Loucy (cell line): ENCODE data around the gene P3H1.

Experiments used
- H2AFZ ChIP-seq: fragments of 200-600 bp; sonication (generic); 2 replicates; pipeline ENCODE4 v1.6.0; 2016; ENCODE audit warnings: antibody characterized with exemption, mild to moderate bottlenecking, low read length, moderate library complexity
- H3F3A ChIP-seq: fragments of 200-600 bp; 2 replicates; pipeline ENCODE4 v1.6.0; 2016; ENCODE audit warnings: antibody characterized with exemption, low read depth, mild to moderate bottlenecking
- H3K27me3 ChIP-seq: fragments of 200-600 bp; sonication (generic); 2 replicates; pipeline ENCODE4 v1.6.1; 2014; ENCODE audit warnings: low read length, mild to moderate bottlenecking; ENCODE audit not compliant: insufficient read depth, poor library complexity, severe bottlenecking
- H3K36me3 ChIP-seq: fragments of 200-600 bp; sonication (generic); 2 replicates; pipeline ENCODE4 v1.6.1; 2016; ENCODE audit warnings: low read length; ENCODE audit not compliant: insufficient read depth
- H3K4me1 ChIP-seq: fragments of 200-600 bp; sonication (generic); 2 replicates; pipeline ENCODE4 v1.5.1; 2014; ENCODE audit warnings: low read length, mild to moderate bottlenecking; ENCODE audit not compliant: insufficient read depth, poor library complexity, severe bottlenecking
- H3K4me2 ChIP-seq: fragments of 200-600 bp; sonication (generic); 2 replicates; pipeline ENCODE4 v1.6.0; 2014; ENCODE audit warnings: antibody characterized with exemption, low read length, low read depth, mild to moderate bottlenecking; ENCODE audit not compliant: poor library complexity, severe bottlenecking
- H3K4me3 ChIP-seq: fragments of 200-600 bp; sonication (generic); 2 replicates; pipeline ENCODE4 v1.5.1; 2014; ENCODE audit warnings: low read length, mild to moderate bottlenecking, mixed read lengths; ENCODE audit not compliant: poor library complexity, severe bottlenecking
- H3K79me2 ChIP-seq: fragments of 200-600 bp; sonication (generic); 2 replicates; pipeline ENCODE4 v1.6.1; 2014; ENCODE audit warnings: low read length; ENCODE audit not compliant: insufficient read depth
- H3K9ac ChIP-seq: fragments of 200-600 bp; sonication (generic); 2 replicates; pipeline ENCODE4 v1.6.0; 2014; ENCODE audit warnings: mild to moderate bottlenecking, low read depth, low read length, moderate library complexity; ENCODE audit not compliant: poor library complexity, severe bottlenecking
- H3K9me2 ChIP-seq: fragments of 200-600 bp; sonication (generic); replicated peaks from 2 replicates; pipeline ENCODE4 v1.6.1; 2016; ENCODE audit warnings: low read depth, low read length, mixed read lengths
- H3K9me3 ChIP-seq: fragments of 200-600 bp; sonication (generic); 2 replicates; pipeline ENCODE4 v1.6.1; 2014; ENCODE audit warnings: mild to moderate bottlenecking, antibody characterized with exemption, low read length, low read depth; ENCODE audit not compliant: insufficient read depth
- H4K20me1 ChIP-seq: fragments of 200-600 bp; sonication (generic); 2 replicates; pipeline ENCODE4 v1.6.0; 2014; ENCODE audit warnings: antibody characterized with exemption, low read length, mild to moderate bottlenecking; ENCODE audit not compliant: insufficient read depth, poor library complexity, severe bottlenecking
- CTCF ChIP-seq: fragments of 200-600 bp; sonication (generic); conservative IDR thresholded peaks from 2 replicates; pipeline ENCODE4 v1.5.1; 2014; ENCODE audit warnings: mild to moderate bottlenecking, antibody characterized with exemption, low read length
- EZH2phosphoT487 ChIP-seq: fragments of 200-600 bp; IDR thresholded peaks from 2 replicates; pipeline ENCODE4 v1.6.1; 2018; ENCODE audit warnings: antibody characterized with exemption, mild to moderate bottlenecking, moderate library complexity, borderline replicate concordance

The P3H1 gene

GRCh38 chr1:42703888-42704464 lies 62.9 kb downstream of the P3H1 start:
- Histone ChIP-seq H3K79me2 (peaks cover 16% of the 10 kb centered on the region; the same call in 1 of the 2 replicates), H3F3A (0 out of 2 replicates have a peak, but pooled peaks cover 2% of the 10 kb centered on the region), H3K36me3 (peaks cover 93% of the 10 kb centered on the region)

DNA sequence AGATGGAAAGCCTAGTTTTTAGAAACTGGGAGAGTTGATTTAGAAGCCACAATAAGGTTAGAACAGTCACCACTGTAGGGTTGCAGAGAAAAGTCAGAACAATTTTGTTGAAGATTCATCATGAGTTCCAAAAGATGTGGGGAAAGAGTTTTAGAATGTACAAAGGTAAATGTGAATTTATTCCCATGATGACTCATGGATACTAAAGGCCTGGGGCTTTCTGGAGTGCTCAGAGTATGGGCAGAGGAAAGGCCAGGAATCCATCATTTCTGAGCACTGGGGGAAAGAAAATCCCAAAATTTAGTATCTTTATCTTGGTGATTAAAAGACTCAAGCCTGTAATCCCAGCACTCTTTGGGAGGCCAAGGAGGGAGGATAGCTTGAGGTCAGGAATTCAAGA lies 66.8 kb downstream of the P3H1 start:
- no peaks in the 10 kb centered on the region for H3K9me2 ChIP-seq
- H4K20me1 ChIP-seq: peaks cover 75% of the 10 kb centered on the region
- H3K27me3 ChIP-seq: no peaks in the 10 kb centered on the region
- H3K4me2 ChIP-seq: no peak overlapping the region
- no peaks in the 10 kb centered on the region for H3K4me1 ChIP-seq
- H3F3A ChIP-seq: 0 out of 2 replicates have a peak, but pooled peaks cover 2% of the 10 kb centered on the region
- no peak overlapping the region for H3K4me3 ChIP-seq
- peaks cover 50% of the 10 kb centered on the region for H3K79me2 ChIP-seq
- H3K9me3 ChIP-seq: no peaks in the 10 kb centered on the region
- H2AFZ ChIP-seq: no peak overlapping the region
- peaks cover 99% of the 10 kb centered on the region for H3K36me3 ChIP-seq
- TF ChIP-seq CTCF (no peak), EZH2phosphoT487 (no peak)
- no peak overlapping the region for H3K9ac ChIP-seq

More at GRCh38 chr1:42703888-42704464, 62.9 kb downstream of the P3H1 start:
- TF ChIP-seq EZH2phosphoT487 (no peak), CTCF (no peak)
- no peaks in the 10 kb centered on the region for H3K27me3 ChIP-seq
- H3K9me2 ChIP-seq: no peaks in the 10 kb centered on the region
- H3K9me3 ChIP-seq: no peaks in the 10 kb centered on the region
- peaks cover 39% of the 10 kb centered on the region for H4K20me1 ChIP-seq
- H3K9ac ChIP-seq: no peak overlapping the region
- H3K4me1 ChIP-seq: no peaks in the 10 kb centered on the region
- no peak overlapping the region for H3K4me2 ChIP-seq
- no peak overlapping the region for H3K4me3 ChIP-seq
- no peak overlapping the region for H2AFZ ChIP-seq

GRCh38 chr1:42698081-42698813 lies 68.6 kb downstream of the P3H1 start:
- Histone ChIP-seq H2AFZ (no peak overlapping the region), H3K4me3 (no peak overlapping the region), H4K20me1 (peaks cover 82% of the 10 kb centered on the region), H3F3A (0 out of 2 replicates have a peak, but pooled peaks cover 2% of the 10 kb centered on the region), H3K27me3 (no peaks in the 10 kb centered on the region), H3K79me2 (peaks cover 67% of the 10 kb centered on the region), H3K4me2 (no peak overlapping the region), H3K9me3 (no peaks in the 10 kb centered on the region), H3K4me1 (no peaks in the 10 kb centered on the region), H3K9ac (no peak overlapping the region), H3K9me2 (no peaks in the 10 kb centered on the region), H3K36me3 (peaks cover 99% of the 10 kb centered on the region)
- no peak for TF ChIP-seq CTCF
